Skin epidermis (tissue), 12 donors: ENCODE results near the gene METRNL.

ENCODE experiments used
- H3K27ac ChIP-seq, 21 experiments: fragments of 200-600 bp; sonication (generic) in 11 of 21; one replicate each; pipeline ENCODE4 v1.5.0; 2020; ENCODE audit warnings: mild to moderate bottlenecking in 3 of 21, inconsistent platforms in 2 of 21, moderate library complexity in 2 of 21
- H3K4me3 ChIP-seq, 7 experiments: fragments of 200-600 bp; sonication (generic) in 2 of 7; one replicate each; pipeline ENCODE4 v1.5.0; 2020; ENCODE audit warnings: inconsistent platforms in 2 of 7, mild to moderate bottlenecking in 2 of 7, moderate library complexity in 1 of 7

Gene METRNL

GRCh38 chr17:83099570-83100181, 20.3 kb downstream of the METRNL start:
- peak overlapping the region in 1 of 7 experiments; percentile 8 for H3K4me3 ChIP-seq
- H3K27ac ChIP-seq, result peak overlapping the region in 18 of 21 experiments; percentile 3 to 87 (median 46)

GRCh38 chr17:83100220-83100852, 20.9 kb downstream of the METRNL start:
- no peak overlapping the region for H3K4me3 ChIP-seq
- peak overlapping the region in 17 of 21 experiments; percentile 3 to 87 (median 62) for H3K27ac ChIP-seq

GRCh38 chr17:83100853-83101391, 21.5 kb downstream of the METRNL start:
- peak overlapping the region in 17 of 21 experiments; percentile 22 to 87 (median 62) for H3K27ac ChIP-seq
- H3K4me3 ChIP-seq, result no peak overlapping the region

- H3K27ac ChIP-seq, result peak overlapping the region in 18 of 21 experiments; percentile 18 to 87 (median 62)
- no peak overlapping the region for H3K4me3 ChIP-seq
These were observed 22.5 kb downstream of the METRNL start for GRCh38 chr17:83101805-83102480.

- Histone ChIP-seq H3K27ac (peak overlapping the region in 6 of 21 experiments; percentile 38 to 89 (median 68)), H3K4me3 (peak overlapping the region in 2 of 7 experiments; percentile 5 to 27)
These were observed 24.0 kb downstream of the METRNL start for GRCh38 chr17:83103200-83103942.

GRCh38 chr17:83103943-83104311, 24.5 kb downstream of the METRNL start:
- H3K27ac ChIP-seq, result peak overlapping the region in 6 of 21 experiments; percentile 38 to 89 (median 68)
- H3K4me3 ChIP-seq, result peak overlapping the region in 2 of 7 experiments; percentile 5 to 27

- Histone ChIP-seq H3K27ac (peak overlapping the region in 9 of 21 experiments; percentile 24 to 89 (median 68)), H3K4me3 (no peak overlapping the region)
These were observed 25.4 kb downstream of the METRNL start for GRCh38 chr17:83104577-83105505.

GRCh38 chr17:83105512-83105911, 26.1 kb downstream of the METRNL start:
- Histone ChIP-seq H3K27ac (peak overlapping the region in 11 of 21 experiments; percentile 24 to 89 (median 67)), H3K4me3 (no peak overlapping the region)

GRCh38 chr17:83106056-83106588, 26.7 kb downstream of the METRNL start:
- H3K4me3 ChIP-seq, result no peak overlapping the region
- H3K27ac ChIP-seq, result peak overlapping the region in 11 of 21 experiments; percentile 16 to 89 (median 50)

GRCh38 chr17:83106913-83107655, 27.7 kb downstream of the METRNL start:
- H3K27ac ChIP-seq, result peak overlapping the region in 11 of 21 experiments; percentile 0 to 89 (median 33)
- H3K4me3 ChIP-seq, result no peak overlapping the region

- H3K27ac ChIP-seq, result peak overlapping the region in 9 of 21 experiments; percentile 0 to 87 (median 33)
These were observed 28.2 kb downstream of the METRNL start for GRCh38 chr17:83107656-83108048.

GRCh38 chr17:83108709-83109108, 29.3 kb downstream of the METRNL start:
- peak overlapping the region in 1 of 21 experiments; percentile 87 for H3K27ac ChIP-seq
- H3K4me3 ChIP-seq, result no peak overlapping the region

More at GRCh38 chr17:83107656-83108048, 28.2 kb downstream of the METRNL start:
- H3K4me3 ChIP-seq, result no peak overlapping the region

GRCh38 chr17:83109386-83109785, 30.0 kb downstream of the METRNL start:
- H3K27ac ChIP-seq, result peak overlapping the region in 16 of 21 experiments; percentile 4 to 90 (median 52)

GRCh38 chr17:83109793-83110645, 30.6 kb downstream of the METRNL start:
- Histone ChIP-seq H3K4me3 (peak overlapping the region in 1 of 7 experiments; percentile 3), H3K27ac (peak overlapping the region; percentile 4 to 90 (median 71))

More at GRCh38 chr17:83109386-83109785, 30.0 kb downstream of the METRNL start:
- no peak overlapping the region for H3K4me3 ChIP-seq

GRCh38 chr17:83110735-83111134, 31.3 kb downstream of the METRNL start:
- peak overlapping the region in 16 of 21 experiments; percentile 22 to 90 (median 71) for H3K27ac ChIP-seq
- no peak overlapping the region for H3K4me3 ChIP-seq

- H3K27ac ChIP-seq, result peak overlapping the region in 7 of 21 experiments; percentile 1 to 90 (median 72)
- no peak overlapping the region for H3K4me3 ChIP-seq
These were observed 32.3 kb downstream of the METRNL start for GRCh38 chr17:83111516-83112282.
